Type B pancreatic cell (in vitro differentiated cells): ENCODE data around the gene CDC45. TPM values are rescaled to one million over a fixed set of nuclear protein-coding genes. Genes with fewer than 3 reads are reported as not detected.

Experiments used
- DNase-seq: peaks from one replicate; pipeline ENCODE4 v3.0.0; 2021; ENCODE audit warnings: mixed read lengths; ENCODE audit not compliant: unreplicated experiment; ENCODE audit errors: extremely low spot score
- H3K27ac Mint-ChIP-seq: 2 replicates; pipeline ENCODE4 v1.8.0; 2021; ENCODE audit warnings: mild to moderate bottlenecking, mixed read lengths
- H3K27me3 Mint-ChIP-seq: 2 replicates; pipeline ENCODE4 v1.8.0; 2021; ENCODE audit warnings: mixed read lengths
- H3K36me3 Mint-ChIP-seq: 2 replicates; pipeline ENCODE4 v1.8.0; 2021; ENCODE audit warnings: mixed read lengths
- H3K4me1 Mint-ChIP-seq: one replicate; pipeline ENCODE4 v1.8.0; 2021; ENCODE audit warnings: mixed read lengths; ENCODE audit not compliant: unreplicated experiment
- H3K4me3 Mint-ChIP-seq: 2 replicates; pipeline ENCODE4 v1.8.0; 2021; ENCODE audit warnings: mild to moderate bottlenecking, mixed read lengths
- H3K9me3 Mint-ChIP-seq: 2 replicates; pipeline ENCODE4 v1.8.0; 2021; ENCODE audit warnings: mixed read lengths
- CTCF ChIP-seq: fragments of 200-600 bp; sonication (generic); conservative IDR thresholded peaks from 2 replicates; pipeline ENCODE4 v1.5.0; 2021; ENCODE audit warnings: antibody characterized with exemption, mild to moderate bottlenecking
- total RNA-seq: library from RNA; stranded (reverse); gene quantifications from 2 replicates; pipeline ENCODE4 v1.2.1, GENCODE V29; 2021; ENCODE audit warnings: low replicate concordance

The CDC45 gene
- total RNA-seq, 1 donor from 2014 or later: 19.0 TPM

- Mint-ChIP-seq H3K9me3 (no peaks in the 10 kb centered on the region), H3K4me1 (no peaks in the 10 kb centered on the region), H3K27me3 (no peaks in the 10 kb centered on the region), H3K27ac (no peak overlapping the region), H3K36me3 (no peaks in the 10 kb centered on the region), H3K4me3 (no peak overlapping the region)
- DNase-seq: no peak
- TF ChIP-seq CTCF: no peak
Observed at GRCh38 chr22:19505735-19506126, 26.0 kb downstream of the CDC45 start.

GRCh38 chr22:19506212-19506611 lies 26.5 kb downstream of the CDC45 start:
- DNase-seq: no peak
- no peak for TF ChIP-seq CTCF
- Mint-ChIP-seq H3K27ac (no peak overlapping the region), H3K36me3 (no peaks in the 10 kb centered on the region), H3K27me3 (no peaks in the 10 kb centered on the region), H3K4me3 (no peak overlapping the region), H3K9me3 (no peaks in the 10 kb centered on the region), H3K4me1 (no peaks in the 10 kb centered on the region)

DNA sequence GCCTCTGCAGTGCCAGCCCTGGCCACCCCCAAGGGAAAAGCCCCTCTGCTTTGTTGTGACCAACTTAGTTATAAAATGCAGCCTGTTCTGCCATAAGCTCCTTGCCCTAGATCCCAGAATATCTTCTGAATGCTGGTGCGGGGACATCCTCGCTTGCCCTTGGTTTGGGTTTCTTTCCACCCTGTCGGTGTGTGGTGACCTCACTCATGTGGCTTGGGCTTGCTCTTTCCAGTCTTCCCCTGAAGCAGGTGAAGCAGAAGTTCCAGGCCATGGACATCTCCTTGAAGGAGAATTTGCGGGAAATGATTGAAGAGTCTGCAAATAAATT lies 27.8 kb downstream of the CDC45 start:
- Mint-ChIP-seq H3K27me3 (no peaks in the 10 kb centered on the region), H3K4me1 (no peaks in the 10 kb centered on the region), H3K27ac (no peak overlapping the region), H3K9me3 (no peaks in the 10 kb centered on the region), H3K4me3 (no peak overlapping the region), H3K36me3 (no peaks in the 10 kb centered on the region)
- DNase-seq: no peak
- TF ChIP-seq CTCF: no peak

- no peaks in the 10 kb centered on the region for H3K4me1 Mint-ChIP-seq
- no peak overlapping the region for H3K27ac Mint-ChIP-seq
- H3K27me3 Mint-ChIP-seq: no peaks in the 10 kb centered on the region
- no peak for DNase-seq
- TF ChIP-seq CTCF: no peak
- no peak overlapping the region for H3K4me3 Mint-ChIP-seq
- no peaks in the 10 kb centered on the region for H3K36me3 Mint-ChIP-seq
- peaks cover under 1% of the 10 kb centered on the region for H3K9me3 Mint-ChIP-seq
Observed at GRCh38 chr22:19508024-19508776, 28.5 kb downstream of the CDC45 start.

- Mint-ChIP-seq H3K27me3 (no peaks in the 10 kb centered on the region), H3K27ac (no peak overlapping the region), H3K9me3 (peaks cover 6% of the 10 kb centered on the region), H3K4me3 (no peak overlapping the region), H3K36me3 (peaks cover 9% of the 10 kb centered on the region), H3K4me1 (no peaks in the 10 kb centered on the region)
- no peak for DNase-seq
- no peak for TF ChIP-seq CTCF
Observed at GRCh38 chr22:19509191-19509590, 29.5 kb downstream of the CDC45 start.
